ENCODE data around the gene LDHAL6B. TPM values are rescaled to one million over a fixed set of nuclear protein-coding genes. Genes with fewer than 3 reads are reported as not detected.

The LDHAL6B gene
- total RNA-seq, 1 experiment from 2014 or later: not detected

- TF ChIP-seq ARID4B (CRISPR knock-in tag; IDR thresholded peaks at IDR 0.05; ENCODE audit: borderline replicate concordance): no peak
Observed at GRCh38 chr15:59200560-59200959, 6.1 kb upstream of the LDHAL6B start (continued).

- H3K9me3 Mint-ChIP-seq: no peaks in the 10 kb centered on the region
- no peak overlapping the region for H3K4me3 Mint-ChIP-seq
- no peaks in the 10 kb centered on the region for H3K27me3 Mint-ChIP-seq (ENCODE audit: low read depth)
- ChIA-PET CTCF (interaction anchor here (1.4 kb wide), 1 partner anchor 326 kb away, joined by 3 read pairs; no protein-coding TSS in a partner anchor), POLR2A (no interaction called here)
- ATAC-seq: no peak
- DNase-seq (ENCODE audit: low spot score): no peak
- H3K36me3 Mint-ChIP-seq: peaks cover 39% of the 10 kb centered on the region
- no peaks in the 10 kb centered on the region for H3K4me1 Mint-ChIP-seq
- no peak overlapping the region for H3K27ac Mint-ChIP-seq
- TF ChIP-seq ATF1 (CRISPR knock-in tag; IDR thresholded peaks at IDR 0.05) (no peak), MXD4 (CRISPR knock-in tag; IDR thresholded peaks at IDR 0.05; ENCODE audit: borderline replicate concordance) (no peak)
Observed at GRCh38 chr15:59203008-59203407, 3.6 kb upstream of the LDHAL6B start.

- ATAC-seq (no peak), DNase-seq (ENCODE audit: low spot score) (no peak)
- H3K9me3 Mint-ChIP-seq: no peaks in the 10 kb centered on the region
- CTCF ChIA-PET: interaction anchor here (1.4 to 1.9 kb wide), 2 partner anchors 289 to 326 kb away, joined by 3 to 4 read pairs; no protein-coding TSS in a partner anchor
- POLR2A ChIA-PET: no interaction called here
- no peak overlapping the region for H3K4me3 Mint-ChIP-seq
- H3K4me1 Mint-ChIP-seq: no peaks in the 10 kb centered on the region
- H3K27ac Mint-ChIP-seq: no peak overlapping the region
- H3K36me3 Mint-ChIP-seq: peaks cover 40% of the 10 kb centered on the region
- no peaks in the 10 kb centered on the region for H3K27me3 Mint-ChIP-seq (ENCODE audit: low read depth)
- no peak for TF ChIP-seq MXD4 (CRISPR knock-in tag; IDR thresholded peaks at IDR 0.05; ENCODE audit: borderline replicate concordance)
- no peak for TF ChIP-seq SOX15 (CRISPR knock-in tag; IDR thresholded peaks at IDR 0.05)
- TF ChIP-seq NR3C1 (CRISPR knock-in tag; conservative IDR thresholded peaks at IDR 0.05; ENCODE audit: low read depth): no peak
- TF ChIP-seq JAZF1 (CRISPR knock-in tag; IDR thresholded peaks at IDR 0.05): no peak
- TF ChIP-seq USF2 (CRISPR knock-in tag; IDR thresholded peaks at IDR 0.05): no peak
- no peak for TF ChIP-seq CREM (CRISPR knock-in tag; IDR thresholded peaks at IDR 0.05)
- no peak for TF ChIP-seq ATF6 (CRISPR knock-in tag; IDR thresholded peaks at IDR 0.05)
- TF ChIP-seq STAT6 (CRISPR knock-in tag; conservative IDR thresholded peaks at IDR 0.05; ENCODE audit: low read depth): no peak
- no peak for TF ChIP-seq ARID4B (CRISPR knock-in tag; IDR thresholded peaks at IDR 0.05; ENCODE audit: borderline replicate concordance)
- TF ChIP-seq SMAD3 (CRISPR knock-in tag; IDR thresholded peaks at IDR 0.05; ENCODE audit: borderline replicate concordance): no peak
- no peak for TF ChIP-seq CREB1 (CRISPR knock-in tag; IDR thresholded peaks at IDR 0.05)
- no peak for TF ChIP-seq RELA (CRISPR knock-in tag; IDR thresholded peaks at IDR 0.05; ENCODE audit: borderline replicate concordance)
- no peak for TF ChIP-seq E2F4 (CRISPR knock-in tag; IDR thresholded peaks at IDR 0.05; ENCODE audit: borderline replicate concordance, low read depth)
- TF ChIP-seq TCF7 (CRISPR knock-in tag; IDR thresholded peaks at IDR 0.05; ENCODE audit: low read depth): no peak
- TF ChIP-seq OVOL2 (CRISPR knock-in tag; IDR thresholded peaks at IDR 0.05; ENCODE audit: borderline replicate concordance): no peak
Observed at GRCh38 chr15:59203657-59204056, 3.0 kb upstream of the LDHAL6B start.
